ENCODE measurements around the gene SCN10A. TPM values are rescaled to one million over a fixed set of nuclear protein-coding genes. Genes with fewer than 3 reads are reported as not detected.
A peak's percentile ranks its signal among the peaks of the same experiment; 100 is the strongest.

Gene SCN10A
- total RNA-seq (2012; rRNA removed), result not detected in 2 replicates

DNA sequence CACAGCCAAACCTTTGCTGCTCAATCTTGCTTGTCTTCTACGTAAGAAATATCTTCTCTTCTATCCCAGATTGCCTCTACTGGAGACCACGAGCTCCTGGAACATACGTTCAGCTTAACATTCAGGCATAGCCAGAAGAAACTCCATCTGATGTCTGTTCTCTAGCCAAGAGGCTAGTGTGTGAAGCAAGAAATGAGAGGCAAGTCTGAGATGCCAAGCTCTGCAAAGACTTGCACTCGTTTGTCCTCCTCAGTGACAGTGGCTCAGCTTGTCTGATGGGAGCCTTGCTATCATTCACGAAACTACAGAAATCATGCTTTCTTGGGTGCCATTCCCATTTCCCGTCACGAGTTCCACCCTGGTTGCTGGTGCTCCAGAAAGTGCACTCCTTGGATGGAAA lies at the start of gene SCN10A:
Gene SCN10A, minus strand, starts transcription at position 192 of the 400 bp plus-strand sequence. CDS start 22,207 bp downstream, outside the sequence.
- Histone ChIP-seq H3K4me2 (ENCODE audit: low read length) (no peak within 1 kb of the TSS), H3K27me3 (ENCODE audit: control insufficient read depth, insufficient read depth, low read length) (peaks cover 18% of the 10 kb centered on the region), H3K9ac (ENCODE audit: low read depth, low read length) (no peak within 1 kb of the TSS), H3K36me3 (ENCODE audit: insufficient read depth, low read length) (no peaks in the 10 kb centered on the region), H3K4me1 (ENCODE audit: control insufficient read depth, insufficient read depth, low read length) (no peaks in the 10 kb centered on the region), H3K9me3 (replicated peaks; ENCODE audit: low read length) (no peaks in the 10 kb centered on the region), H3K4me3 (ENCODE audit: low read length) (no peak within 1 kb of the TSS)

DNA sequence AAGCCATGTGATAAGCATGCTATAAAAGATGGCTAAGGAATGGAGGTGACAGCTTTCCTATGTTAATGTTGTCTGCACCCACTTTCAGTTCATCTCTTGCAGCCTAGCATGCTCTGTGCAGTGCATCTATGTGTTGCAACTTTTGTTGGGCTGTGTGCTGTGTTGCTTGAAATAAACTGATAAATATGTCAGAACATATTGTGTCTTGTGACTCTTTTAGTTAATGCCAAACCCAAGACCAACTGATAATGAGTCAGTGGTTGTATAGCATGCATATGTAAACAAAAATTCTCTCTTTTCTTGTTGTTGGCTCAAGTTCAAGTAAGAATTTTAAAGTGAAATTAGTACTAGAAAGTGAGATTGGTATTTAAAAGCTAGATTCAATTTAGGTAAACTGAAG lies 37.0 kb upstream of the SCN10A start:
- no peaks in the 10 kb centered on the region for H3K36me3 ChIP-seq (ENCODE audit: insufficient read depth, low read length)
- no peak overlapping the region for H3K4me2 ChIP-seq (ENCODE audit: low read length)
- H3K27me3 ChIP-seq (ENCODE audit: control insufficient read depth, insufficient read depth, low read length), result peaks cover 14% of the 10 kb centered on the region
- no peak overlapping the region for H3K4me3 ChIP-seq (ENCODE audit: low read length)
- no peak overlapping the region for H3K9ac ChIP-seq (ENCODE audit: low read depth, low read length)
- H3K9me3 ChIP-seq (replicated peaks; ENCODE audit: low read length), result no peaks in the 10 kb centered on the region
- no peaks in the 10 kb centered on the region for H3K4me1 ChIP-seq (ENCODE audit: control insufficient read depth, insufficient read depth, low read length)

DNA sequence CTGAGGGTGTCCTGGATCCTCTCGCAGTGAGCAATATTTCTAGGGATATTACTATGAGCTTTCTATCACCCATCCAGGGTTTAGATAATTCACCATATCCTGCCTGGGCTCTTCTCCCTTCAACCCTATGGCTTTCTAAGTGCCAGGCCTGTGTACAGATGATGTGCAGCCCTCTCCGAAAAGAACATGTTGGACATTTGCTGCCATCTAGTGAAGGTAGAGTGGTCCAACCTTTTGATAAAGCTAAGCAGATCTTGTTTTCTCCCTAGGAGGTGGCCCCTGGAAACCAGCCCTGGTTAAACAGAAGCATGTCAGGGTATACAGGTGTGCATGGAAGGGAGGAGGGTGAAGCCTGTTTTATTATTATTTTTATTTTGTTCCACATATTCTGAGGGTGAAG lies 27.9 kb upstream of the SCN10A start:
- H3K36me3 ChIP-seq (ENCODE audit: insufficient read depth, low read length), result no peaks in the 10 kb centered on the region
- no peak overlapping the region for H3K9ac ChIP-seq (ENCODE audit: low read depth, low read length)
- peaks cover 59% of the 10 kb centered on the region for H3K27me3 ChIP-seq (ENCODE audit: control insufficient read depth, insufficient read depth, low read length)
- no peaks in the 10 kb centered on the region for H3K9me3 ChIP-seq (replicated peaks; ENCODE audit: low read length)
- H3K4me2 ChIP-seq (ENCODE audit: low read length), result no peak overlapping the region
- no peaks in the 10 kb centered on the region for H3K4me1 ChIP-seq (ENCODE audit: control insufficient read depth, insufficient read depth, low read length)
- no peak overlapping the region for H3K4me3 ChIP-seq (ENCODE audit: low read length)

DNA sequence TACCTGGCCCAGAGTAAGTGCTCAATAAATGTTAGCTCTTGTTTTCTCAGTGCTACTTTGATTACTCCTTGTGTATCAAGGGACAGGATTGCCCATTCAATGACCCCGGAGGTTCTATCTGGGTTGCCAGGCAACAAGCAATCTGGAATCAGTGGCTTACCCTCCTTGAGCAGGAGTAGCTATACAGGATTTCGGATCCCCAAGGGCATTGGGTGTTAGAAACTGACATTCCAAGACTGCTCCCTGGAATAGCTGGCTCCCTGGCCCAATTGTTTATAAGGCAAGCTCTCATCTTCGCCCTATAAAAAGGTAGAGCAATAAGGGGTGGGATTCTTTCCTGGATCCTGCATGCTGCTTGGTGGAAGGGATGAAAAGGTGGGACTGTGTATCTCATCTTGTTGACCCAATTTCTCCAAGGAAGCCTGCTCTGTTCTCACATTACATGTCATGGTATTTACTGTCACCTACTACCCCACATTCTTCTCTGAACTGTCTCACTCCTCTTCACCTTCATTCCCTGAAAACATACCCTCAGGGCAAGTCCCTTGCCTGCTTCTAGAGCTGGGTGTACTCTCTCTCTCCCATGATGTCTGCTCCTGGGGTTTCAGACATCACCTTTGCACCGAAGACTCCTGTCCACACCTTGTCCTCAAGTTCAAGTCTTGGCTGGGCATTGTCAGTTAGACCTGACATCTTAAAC lies 26.4 kb upstream of the SCN10A start:
- no peaks in the 10 kb centered on the region for H3K36me3 ChIP-seq (ENCODE audit: insufficient read depth, low read length)
- H3K4me2 ChIP-seq (ENCODE audit: low read length), result no peak overlapping the region
- no peaks in the 10 kb centered on the region for H3K9me3 ChIP-seq (replicated peaks; ENCODE audit: low read length)
- no peak overlapping the region for H3K4me3 ChIP-seq (ENCODE audit: low read length)
- H3K27me3 ChIP-seq (ENCODE audit: control insufficient read depth, insufficient read depth, low read length), result peaks cover 70% of the 10 kb centered on the region
- H3K4me1 ChIP-seq (ENCODE audit: control insufficient read depth, insufficient read depth, low read length), result no peaks in the 10 kb centered on the region
- H3K9ac ChIP-seq (ENCODE audit: low read depth, low read length), result no peak overlapping the region

DNA sequence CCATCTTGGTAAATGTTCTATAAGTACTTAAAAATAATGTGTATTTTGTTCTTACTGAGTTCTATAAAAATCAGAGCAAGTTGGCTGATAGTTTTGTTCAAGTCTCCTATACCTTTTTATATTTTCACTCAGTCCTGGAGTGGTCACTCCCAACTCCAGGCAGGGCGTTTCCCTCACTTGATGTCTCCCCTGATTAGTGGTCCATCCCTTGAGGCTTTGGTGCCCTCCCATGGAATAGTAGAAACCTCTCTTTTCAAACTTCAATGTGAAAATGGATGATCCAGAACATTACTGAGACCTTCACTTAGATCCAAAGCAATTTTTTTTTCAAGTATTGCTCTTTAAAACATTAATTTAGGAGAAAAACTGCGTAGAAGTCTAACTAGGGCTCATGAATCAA lies 25.0 kb upstream of the SCN10A start:
- H3K4me3 ChIP-seq (ENCODE audit: low read length), result no peak overlapping the region
- H3K9ac ChIP-seq (ENCODE audit: low read depth, low read length), result no peak overlapping the region
- H3K4me1 ChIP-seq (ENCODE audit: control insufficient read depth, insufficient read depth, low read length), result peaks cover 5% of the 10 kb centered on the region
- H3K36me3 ChIP-seq (ENCODE audit: insufficient read depth, low read length), result no peaks in the 10 kb centered on the region
- no peaks in the 10 kb centered on the region for H3K9me3 ChIP-seq (replicated peaks; ENCODE audit: low read length)
- no peak overlapping the region for H3K4me2 ChIP-seq (ENCODE audit: low read length)
- H3K27me3 ChIP-seq (ENCODE audit: control insufficient read depth, insufficient read depth, low read length), result peaks cover 63% of the 10 kb centered on the region

DNA sequence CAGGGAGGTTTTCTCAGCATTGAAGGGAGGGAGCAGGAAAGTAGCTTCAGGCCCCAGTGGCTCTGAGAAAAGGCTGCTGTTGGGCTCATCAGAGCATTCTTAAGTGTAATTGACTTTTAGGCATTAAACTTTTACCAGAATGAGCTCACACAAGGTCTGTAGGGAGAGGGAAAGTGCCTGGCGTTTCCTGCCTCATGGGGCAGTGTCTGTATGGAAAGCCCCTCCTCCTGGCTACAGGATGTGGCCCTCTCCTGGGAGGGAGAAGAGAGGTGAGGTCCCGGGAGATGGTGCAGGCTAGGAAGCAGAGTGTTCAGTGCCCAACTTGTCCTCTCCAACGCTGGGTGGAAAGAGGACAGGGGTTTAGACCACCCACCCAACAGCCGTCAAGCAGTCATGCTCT lies 21.3 kb upstream of the SCN10A start:
- Histone ChIP-seq H3K9ac (ENCODE audit: low read depth, low read length) (no peak overlapping the region), H3K27me3 (ENCODE audit: control insufficient read depth, insufficient read depth, low read length) (peaks cover 42% of the 10 kb centered on the region), H3K9me3 (replicated peaks; ENCODE audit: low read length) (no peaks in the 10 kb centered on the region), H3K4me2 (ENCODE audit: low read length) (no peak overlapping the region), H3K4me3 (ENCODE audit: low read length) (no peak overlapping the region), H3K36me3 (ENCODE audit: insufficient read depth, low read length) (no peaks in the 10 kb centered on the region), H3K4me1 (ENCODE audit: control insufficient read depth, insufficient read depth, low read length) (peaks cover 23% of the 10 kb centered on the region)

DNA sequence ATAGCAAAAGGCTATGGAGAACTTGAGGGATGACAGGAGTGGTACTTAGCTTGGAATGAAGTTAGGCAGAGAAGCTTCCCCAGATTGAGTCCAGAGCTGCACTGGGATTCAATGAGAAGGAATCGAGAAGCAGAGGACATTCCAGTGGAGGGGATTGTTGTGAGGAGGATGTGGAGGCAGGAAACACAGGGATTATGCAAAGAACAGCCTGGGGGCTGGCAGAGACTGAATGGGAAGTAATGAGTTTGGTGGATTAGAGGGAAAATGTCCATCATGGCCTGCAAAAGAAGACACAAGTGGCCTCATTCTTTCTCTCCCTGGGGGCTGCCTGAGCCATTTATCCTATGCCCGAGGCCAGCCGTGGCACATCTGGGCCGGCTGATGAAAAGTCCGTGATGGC lies 20.5 kb upstream of the SCN10A start:
- Histone ChIP-seq H3K9ac (ENCODE audit: low read depth, low read length) (no peak overlapping the region), H3K4me2 (ENCODE audit: low read length) (no peak overlapping the region), H3K4me1 (ENCODE audit: control insufficient read depth, insufficient read depth, low read length) (peaks cover 23% of the 10 kb centered on the region), H3K4me3 (ENCODE audit: low read length) (no peak overlapping the region), H3K36me3 (ENCODE audit: insufficient read depth, low read length) (no peaks in the 10 kb centered on the region), H3K9me3 (replicated peaks; ENCODE audit: low read length) (no peaks in the 10 kb centered on the region), H3K27me3 (ENCODE audit: control insufficient read depth, insufficient read depth, low read length) (peaks cover 34% of the 10 kb centered on the region)

DNA sequence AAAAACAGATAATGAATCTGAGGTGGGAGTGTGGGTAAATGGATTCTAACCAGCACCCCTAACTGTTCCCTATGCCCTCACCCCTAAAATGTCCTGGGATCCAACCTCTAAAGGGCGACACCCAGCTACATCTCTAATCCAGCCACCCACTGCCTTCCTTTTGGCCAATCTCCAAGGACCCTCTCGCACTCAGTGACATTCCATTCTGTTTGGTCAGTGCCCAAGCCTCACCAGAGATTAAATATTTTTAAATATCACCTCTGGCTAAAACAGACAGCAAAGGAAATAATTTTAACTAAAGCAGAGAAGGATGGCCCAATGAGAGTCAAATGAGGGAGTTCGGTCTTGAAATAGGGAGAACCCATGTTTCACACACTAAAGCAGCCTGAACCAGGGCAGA lies 19.9 kb upstream of the SCN10A start:
- no peaks in the 10 kb centered on the region for H3K36me3 ChIP-seq (ENCODE audit: insufficient read depth, low read length)
- H3K27me3 ChIP-seq (ENCODE audit: control insufficient read depth, insufficient read depth, low read length), result peaks cover 27% of the 10 kb centered on the region
- H3K4me3 ChIP-seq (ENCODE audit: low read length), result no peak overlapping the region
- peaks cover 23% of the 10 kb centered on the region for H3K4me1 ChIP-seq (ENCODE audit: control insufficient read depth, insufficient read depth, low read length)
- no peak overlapping the region for H3K9ac ChIP-seq (ENCODE audit: low read depth, low read length)
- no peaks in the 10 kb centered on the region for H3K9me3 ChIP-seq (replicated peaks; ENCODE audit: low read length)
- H3K4me2 ChIP-seq (ENCODE audit: low read length), result no peak overlapping the region

DNA sequence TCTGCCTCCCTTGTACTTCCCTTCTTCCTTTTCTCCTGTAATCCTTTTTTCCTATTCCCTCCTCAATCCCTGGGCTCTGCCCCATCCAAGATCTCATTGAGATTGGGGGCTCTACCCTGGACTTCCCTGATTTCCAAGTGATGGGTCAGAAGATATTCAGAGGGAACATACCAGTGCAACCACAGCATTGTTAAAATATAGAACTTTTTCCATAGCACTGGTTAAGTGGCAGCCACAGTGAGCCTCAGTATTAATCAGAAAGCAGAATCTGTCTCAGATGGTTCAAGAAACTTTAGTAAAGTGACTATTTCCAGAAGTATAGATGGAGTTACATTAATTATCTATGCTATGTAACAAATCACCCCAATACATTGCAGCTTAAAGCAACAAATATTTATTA lies 18.7 kb upstream of the SCN10A start:
- H3K9ac ChIP-seq (ENCODE audit: low read depth, low read length), result no peak overlapping the region
- H3K4me1 ChIP-seq (ENCODE audit: control insufficient read depth, insufficient read depth, low read length), result peaks cover 27% of the 10 kb centered on the region
- H3K4me2 ChIP-seq (ENCODE audit: low read length), result no peak overlapping the region
- H3K9me3 ChIP-seq (replicated peaks; ENCODE audit: low read length), result no peaks in the 10 kb centered on the region
- no peak overlapping the region for H3K4me3 ChIP-seq (ENCODE audit: low read length)
- H3K36me3 ChIP-seq (ENCODE audit: insufficient read depth, low read length), result no peaks in the 10 kb centered on the region
- H3K27me3 ChIP-seq (ENCODE audit: control insufficient read depth, insufficient read depth, low read length), result peaks cover 20% of the 10 kb centered on the region

DNA sequence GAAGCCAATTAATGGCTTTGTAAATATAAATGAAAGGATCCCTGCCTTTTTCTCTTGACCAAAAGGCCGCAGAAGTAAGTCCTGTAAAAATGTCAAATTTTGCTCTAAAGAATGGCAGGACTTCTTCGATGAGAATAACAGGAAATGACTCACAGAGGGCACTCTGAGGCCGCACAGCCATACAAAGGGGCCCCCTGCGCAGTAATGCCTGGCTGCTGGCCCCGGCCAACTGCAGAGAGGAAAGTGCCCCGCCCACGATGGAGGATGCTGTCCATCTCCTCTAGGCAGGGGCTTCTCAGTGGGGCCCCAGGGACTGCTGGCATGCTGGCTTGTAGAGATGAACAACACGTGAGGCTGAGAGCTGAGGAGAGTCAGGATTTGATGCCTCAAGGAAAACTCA lies 18.1 kb upstream of the SCN10A start:
- Histone ChIP-seq H3K9ac (ENCODE audit: low read depth, low read length) (peak overlapping the region; percentile 47), H3K27me3 (ENCODE audit: control insufficient read depth, insufficient read depth, low read length) (peaks cover 16% of the 10 kb centered on the region), H3K9me3 (replicated peaks; ENCODE audit: low read length) (no peaks in the 10 kb centered on the region), H3K4me2 (ENCODE audit: low read length) (peak overlapping the region; percentile 63), H3K4me1 (ENCODE audit: control insufficient read depth, insufficient read depth, low read length) (peaks cover 33% of the 10 kb centered on the region), H3K36me3 (ENCODE audit: insufficient read depth, low read length) (no peaks in the 10 kb centered on the region), H3K4me3 (ENCODE audit: low read length) (no peak overlapping the region)

DNA sequence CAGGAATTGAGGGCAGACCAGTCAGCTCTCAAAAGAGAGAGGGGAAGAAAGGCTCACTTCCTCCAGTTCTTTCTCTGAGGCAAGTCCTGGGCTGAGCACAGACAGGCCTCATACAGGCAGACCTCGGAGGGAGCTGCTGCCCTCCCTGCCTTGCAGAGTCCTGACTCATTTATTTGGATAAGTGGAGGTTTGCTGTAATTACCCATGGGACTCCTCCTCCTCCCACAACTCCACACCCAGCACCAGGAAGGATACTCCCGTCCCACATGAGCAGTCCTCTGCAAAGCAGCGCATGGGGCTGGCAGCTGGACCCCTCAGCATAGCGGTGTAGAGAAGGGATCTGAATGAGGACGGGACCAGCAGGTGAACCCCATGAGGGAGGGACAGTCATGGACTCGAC lies 13.4 kb upstream of the SCN10A start:
- H3K9ac ChIP-seq (ENCODE audit: low read depth, low read length), result peak overlapping the region; percentile 61
- no peaks in the 10 kb centered on the region for H3K36me3 ChIP-seq (ENCODE audit: insufficient read depth, low read length)
- peaks cover 8% of the 10 kb centered on the region for H3K27me3 ChIP-seq (ENCODE audit: control insufficient read depth, insufficient read depth, low read length)
- no peak overlapping the region for H3K4me3 ChIP-seq (ENCODE audit: low read length)
- peaks cover 22% of the 10 kb centered on the region for H3K4me1 ChIP-seq (ENCODE audit: control insufficient read depth, insufficient read depth, low read length)
- H3K4me2 ChIP-seq (ENCODE audit: low read length), result peak overlapping the region; percentile 50
- H3K9me3 ChIP-seq (replicated peaks; ENCODE audit: low read length), result no peaks in the 10 kb centered on the region

DNA sequence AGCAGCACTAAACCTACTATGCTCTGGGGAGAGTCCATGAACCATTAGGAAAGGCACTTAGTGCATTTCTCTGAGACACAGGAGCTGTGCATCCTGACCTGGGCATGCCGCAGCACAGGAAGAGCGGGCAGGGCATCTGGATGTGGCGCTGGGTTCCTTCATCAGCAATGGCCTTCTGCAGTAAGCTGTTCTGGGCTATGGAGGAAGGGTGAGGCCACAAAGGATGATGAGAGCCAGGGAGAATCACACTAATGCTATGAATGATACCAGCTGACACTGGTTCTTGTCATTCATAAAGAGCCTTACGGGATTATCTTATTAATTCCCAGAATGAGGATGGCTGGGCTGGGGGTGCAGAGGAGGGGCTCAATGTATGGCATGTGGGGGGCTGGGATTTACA lies 12.7 kb upstream of the SCN10A start:
- Histone ChIP-seq H3K27me3 (ENCODE audit: control insufficient read depth, insufficient read depth, low read length) (peaks cover 14% of the 10 kb centered on the region), H3K36me3 (ENCODE audit: insufficient read depth, low read length) (no peaks in the 10 kb centered on the region), H3K9me3 (replicated peaks; ENCODE audit: low read length) (no peaks in the 10 kb centered on the region), H3K4me1 (ENCODE audit: control insufficient read depth, insufficient read depth, low read length) (peaks cover 15% of the 10 kb centered on the region), H3K4me3 (ENCODE audit: low read length) (no peak overlapping the region), H3K4me2 (ENCODE audit: low read length) (no peak overlapping the region), H3K9ac (ENCODE audit: low read depth, low read length) (peak overlapping the region; percentile 61)
